Retinal pigment epithelial cell (primary cell): ENCODE data around the gene ST7.

Source experiments
- DNase-seq: peaks from one replicate; pipeline ENCODE4 v3.0.0-alpha.2; 2010; ENCODE audit warnings: low read depth
- H3K4me3 ChIP-seq: 2 replicates; pipeline ENCODE4 v1.5.1; 2011; ENCODE audit warnings: mild to moderate bottlenecking, low read length, control low read depth, moderate library complexity
- TF ChIP-seq, protein P1 (sequence below): conservative IDR thresholded peaks from 2 replicates; pipeline ENCODE4 v1.5.1; 2011; ENCODE audit warnings: low read depth, low read length, control low read depth, inconsistent platforms

The ST7 gene

DNA sequence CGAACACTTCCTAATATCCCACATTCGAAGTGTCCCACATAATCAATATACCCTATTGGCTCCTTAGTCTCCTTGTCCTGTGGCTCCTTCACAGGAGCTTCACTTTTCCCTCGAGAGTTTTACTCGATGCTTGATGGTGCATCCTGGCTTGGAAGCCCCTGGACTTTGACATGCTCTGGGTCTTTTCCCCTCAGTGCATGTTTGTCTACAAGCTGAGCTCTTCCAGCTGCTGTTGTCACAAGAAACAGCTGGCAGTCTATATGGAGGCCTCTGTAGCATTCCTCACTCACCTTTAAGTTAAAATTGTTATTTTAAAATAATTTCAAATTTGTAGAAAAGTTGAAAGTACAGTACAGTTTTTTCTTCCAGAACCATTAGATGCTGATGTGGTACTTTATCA, 27.1 kb downstream of the ST7 start:
- TF ChIP-seq, protein P1, sequence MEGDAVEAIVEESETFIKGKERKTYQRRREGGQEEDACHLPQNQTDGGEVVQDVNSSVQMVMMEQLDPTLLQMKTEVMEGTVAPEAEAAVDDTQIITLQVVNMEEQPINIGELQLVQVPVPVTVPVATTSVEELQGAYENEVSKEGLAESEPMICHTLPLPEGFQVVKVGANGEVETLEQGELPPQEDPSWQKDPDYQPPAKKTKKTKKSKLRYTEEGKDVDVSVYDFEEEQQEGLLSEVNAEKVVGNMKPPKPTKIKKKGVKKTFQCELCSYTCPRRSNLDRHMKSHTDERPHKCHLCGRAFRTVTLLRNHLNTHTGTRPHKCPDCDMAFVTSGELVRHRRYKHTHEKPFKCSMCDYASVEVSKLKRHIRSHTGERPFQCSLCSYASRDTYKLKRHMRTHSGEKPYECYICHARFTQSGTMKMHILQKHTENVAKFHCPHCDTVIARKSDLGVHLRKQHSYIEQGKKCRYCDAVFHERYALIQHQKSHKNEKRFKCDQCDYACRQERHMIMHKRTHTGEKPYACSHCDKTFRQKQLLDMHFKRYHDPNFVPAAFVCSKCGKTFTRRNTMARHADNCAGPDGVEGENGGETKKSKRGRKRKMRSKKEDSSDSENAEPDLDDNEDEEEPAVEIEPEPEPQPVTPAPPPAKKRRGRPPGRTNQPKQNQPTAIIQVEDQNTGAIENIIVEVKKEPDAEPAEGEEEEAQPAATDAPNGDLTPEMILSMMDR = no peak
- no peak overlapping the region for H3K4me3 ChIP-seq
- no peak for DNase-seq

DNA sequence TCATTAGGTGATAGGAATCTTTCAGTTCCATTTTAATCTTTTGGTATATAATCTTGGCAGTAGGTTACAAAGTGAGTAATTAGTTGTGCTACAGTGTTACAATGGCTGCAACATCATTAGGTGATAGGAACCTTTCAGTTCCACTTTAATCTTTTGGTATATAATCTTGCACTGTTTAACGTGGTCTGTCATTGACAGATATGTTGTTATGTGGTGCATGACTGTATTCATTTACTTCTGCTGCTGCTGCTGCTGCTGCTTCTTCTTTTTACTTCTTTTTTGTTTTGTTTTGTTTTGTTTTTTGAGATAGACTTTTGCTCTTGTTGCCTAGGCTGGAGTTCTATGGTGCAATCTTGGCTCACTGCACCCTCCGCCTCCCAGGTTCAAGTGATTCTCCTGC, 28.6 kb downstream of the ST7 start:
- no peak for DNase-seq
- TF ChIP-seq, protein P1 = no peak
- H3K4me3 ChIP-seq = no peak overlapping the region

DNA sequence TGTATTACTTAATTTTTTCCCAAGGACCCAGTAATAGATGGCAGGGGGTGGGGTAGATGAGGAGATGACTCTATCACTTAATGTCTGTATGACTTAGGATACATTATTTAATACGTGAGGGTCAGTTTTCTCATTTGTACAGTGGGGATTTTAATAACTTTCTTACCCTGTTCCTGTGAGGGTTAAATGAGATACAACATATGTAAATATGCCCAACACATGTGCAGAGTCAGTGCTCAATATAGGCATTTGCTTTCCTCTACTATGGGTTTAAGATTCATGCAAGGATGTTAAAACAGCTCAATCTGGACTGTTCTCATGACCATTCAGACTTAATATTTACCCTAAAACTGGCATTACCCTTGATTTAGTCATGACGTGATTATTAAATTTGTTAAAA, 31.2 kb downstream of the ST7 start:
- no peak for DNase-seq
- no peak overlapping the region for H3K4me3 ChIP-seq
- TF ChIP-seq, protein P1 = no peak

DNA sequence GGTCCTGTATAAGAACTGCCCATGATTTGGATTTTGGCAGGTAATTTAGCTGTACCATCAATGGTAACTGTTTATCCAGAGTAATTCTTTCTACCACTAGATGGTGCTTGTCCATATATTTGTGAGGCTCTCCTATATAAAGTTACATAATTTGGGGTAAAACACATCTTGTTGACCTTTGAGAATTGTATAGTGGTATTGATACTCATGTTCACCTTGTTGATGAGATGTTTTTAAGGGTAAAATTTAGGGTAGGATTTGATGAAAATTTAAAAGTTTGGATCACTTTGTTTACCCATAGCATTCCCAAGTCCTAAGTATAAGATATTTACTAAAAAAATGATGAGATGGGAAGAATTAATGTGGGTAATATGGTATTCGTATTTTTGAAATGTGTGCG, 31.6 kb downstream of the ST7 start:
- TF ChIP-seq, protein P1 = peak; percentile 60
- no peak for DNase-seq
- H3K4me3 ChIP-seq = no peak overlapping the region

DNA sequence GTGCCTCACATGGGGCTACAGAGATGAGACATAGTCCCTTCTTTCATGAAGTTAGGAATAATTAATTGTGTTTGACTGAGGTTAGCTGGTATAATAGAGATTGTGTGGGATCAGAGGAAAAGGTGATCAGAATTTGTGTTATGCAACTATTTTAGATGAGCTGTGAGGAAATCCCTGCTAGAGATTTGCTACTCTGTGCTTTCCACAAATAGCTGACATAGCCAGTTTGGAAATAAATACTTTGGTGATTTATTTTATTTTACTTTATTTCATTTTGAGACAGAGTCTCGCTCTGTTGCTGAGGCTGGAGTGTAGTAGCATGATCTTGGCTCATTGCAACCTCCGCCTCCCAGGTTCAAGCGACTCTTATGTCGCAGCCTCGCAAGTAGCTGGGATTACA, 32.3 kb downstream of the ST7 start:
- no peak for DNase-seq
- H3K4me3 ChIP-seq = no peak overlapping the region
- TF ChIP-seq, protein P1 = no peak

DNA sequence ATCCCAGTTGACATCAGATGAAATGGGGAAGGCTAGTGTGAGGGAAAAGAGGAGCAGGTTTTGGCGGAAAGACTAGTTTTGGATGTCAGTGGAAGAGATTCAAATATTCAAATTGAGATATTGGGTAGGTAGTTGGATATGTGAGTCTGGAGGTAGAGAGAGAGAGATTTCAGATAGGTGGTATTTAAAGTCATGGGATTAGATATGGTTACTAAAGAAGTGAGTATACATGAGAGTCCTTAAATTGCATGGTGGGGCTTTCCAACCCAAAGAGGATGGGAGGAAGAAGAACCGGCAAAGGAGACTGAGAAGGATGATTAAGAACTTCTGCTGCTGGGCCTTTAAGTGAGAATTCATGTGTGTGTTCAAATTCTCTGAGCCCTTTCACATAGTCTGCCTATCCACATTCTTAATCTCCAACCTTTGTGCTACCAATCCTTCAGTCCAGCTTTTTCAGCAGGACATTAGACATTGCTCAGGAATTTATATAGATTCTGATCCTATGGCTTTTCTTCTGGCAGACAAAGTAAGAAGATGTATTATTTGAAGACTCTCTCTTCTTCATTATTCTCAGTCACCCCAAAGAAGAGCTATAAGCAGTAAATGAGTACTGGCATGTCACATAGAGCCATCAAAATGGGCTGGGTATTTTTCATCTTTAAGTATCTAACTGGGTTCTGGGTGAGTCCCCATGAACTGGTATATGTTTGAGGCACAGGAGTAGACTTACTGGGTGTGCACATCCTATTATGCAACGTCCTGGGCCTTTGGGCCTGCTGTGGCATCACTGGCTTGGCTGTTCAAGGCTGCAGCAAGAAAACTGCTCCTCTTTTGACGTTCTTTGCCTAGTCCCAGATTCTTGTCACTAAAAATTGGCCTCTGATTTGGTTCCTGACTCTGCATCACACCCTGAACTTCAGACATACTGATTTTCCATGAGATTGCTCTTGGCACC, 33.6 kb downstream of the ST7 start:
- no peak overlapping the region for H3K4me3 ChIP-seq
- TF ChIP-seq, protein P1 = no peak
- DNase-seq = no peak
